Erythroblast (primary cell): ENCODE data around the gene ZG16B.

Experiments used
- GATA1 ChIP-seq: IDR thresholded peaks from 2 replicates; pipeline ENCODE4 v1.6.1; 2011; ENCODE audit warnings: low read depth, mild to moderate bottlenecking, control low read depth, low read length, moderate library complexity
- POLR2A ChIP-seq: IDR thresholded peaks from 2 replicates; pipeline ENCODE4 v1.6.1; 2011; ENCODE audit warnings: mild to moderate bottlenecking, low read length

DNA sequence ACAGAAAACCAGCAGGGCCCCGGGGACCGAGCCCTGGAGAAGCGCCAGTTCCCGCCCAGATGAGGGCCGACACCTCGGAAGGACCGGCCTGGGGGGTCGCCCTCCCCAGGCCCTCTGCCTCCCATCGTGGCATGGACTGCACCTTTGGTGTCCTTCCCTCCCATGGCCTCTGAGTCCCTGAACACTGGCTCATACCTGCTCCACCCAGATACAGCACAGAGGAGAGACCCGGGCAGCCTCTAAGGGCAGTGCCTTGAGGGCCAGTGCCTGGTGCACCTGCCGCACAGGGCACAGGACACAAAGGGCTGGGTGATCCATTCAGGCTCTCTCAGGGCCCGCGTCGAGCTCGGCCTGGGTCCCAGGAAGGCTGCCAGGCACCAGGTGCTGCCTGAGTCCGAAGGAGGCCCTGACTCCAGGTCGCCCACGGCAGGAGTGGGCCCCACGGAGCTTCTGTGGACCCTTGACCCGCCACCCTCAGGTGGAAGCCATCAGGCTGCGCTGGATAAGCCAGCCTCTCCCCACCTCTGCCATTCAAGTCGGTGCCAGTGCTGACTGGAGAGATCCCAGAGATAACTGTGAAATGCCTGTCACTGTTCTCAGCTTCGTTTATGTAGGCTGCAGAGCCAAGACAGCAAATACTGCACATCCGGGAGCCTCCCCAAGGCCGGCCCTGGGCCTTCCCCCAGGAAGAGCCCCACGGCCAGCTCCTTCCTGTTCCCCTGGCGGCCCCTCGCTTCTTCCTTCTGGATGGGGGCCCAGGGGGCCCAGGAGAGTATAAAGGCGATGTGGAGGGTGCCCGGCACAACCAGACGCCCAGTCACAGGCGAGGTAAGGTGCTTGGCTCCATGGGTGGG is at the start of gene ZG16B:
- no peak for TF ChIP-seq POLR2A
- TF ChIP-seq GATA1, result no peak
